ENCODE measurements around the gene CSRNP3.

DNA sequence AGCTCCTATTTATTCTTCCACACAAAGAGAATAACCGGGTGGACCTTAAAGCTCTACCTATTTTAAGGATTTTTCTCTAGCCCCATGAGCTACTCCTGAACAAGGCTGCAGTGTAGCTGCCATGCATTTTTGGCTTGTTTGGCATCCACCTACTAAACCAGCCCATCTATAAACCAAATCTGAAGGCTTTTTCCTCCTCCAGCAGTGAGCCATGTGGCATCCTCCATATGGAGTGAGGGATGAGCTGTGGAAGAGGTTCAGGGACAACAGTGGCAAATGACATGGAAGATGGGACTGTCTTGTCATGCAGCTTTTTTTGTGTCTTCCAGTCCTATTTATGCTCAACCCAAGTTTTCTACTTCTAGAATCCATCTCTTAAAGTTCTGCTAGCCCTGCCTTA, 224.3 kb downstream of the CSRNP3 start:
- TF ChIP-seq, protein P1, sequence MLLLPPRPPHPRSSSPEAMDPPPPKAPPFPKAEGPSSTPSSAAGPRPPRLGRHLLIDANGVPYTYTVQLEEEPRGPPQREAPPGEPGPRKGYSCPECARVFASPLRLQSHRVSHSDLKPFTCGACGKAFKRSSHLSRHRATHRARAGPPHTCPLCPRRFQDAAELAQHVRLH (tag by site-specific recombination; IDR thresholded peaks at IDR 0.05): no peak
- TF ChIP-seq, protein P2, sequence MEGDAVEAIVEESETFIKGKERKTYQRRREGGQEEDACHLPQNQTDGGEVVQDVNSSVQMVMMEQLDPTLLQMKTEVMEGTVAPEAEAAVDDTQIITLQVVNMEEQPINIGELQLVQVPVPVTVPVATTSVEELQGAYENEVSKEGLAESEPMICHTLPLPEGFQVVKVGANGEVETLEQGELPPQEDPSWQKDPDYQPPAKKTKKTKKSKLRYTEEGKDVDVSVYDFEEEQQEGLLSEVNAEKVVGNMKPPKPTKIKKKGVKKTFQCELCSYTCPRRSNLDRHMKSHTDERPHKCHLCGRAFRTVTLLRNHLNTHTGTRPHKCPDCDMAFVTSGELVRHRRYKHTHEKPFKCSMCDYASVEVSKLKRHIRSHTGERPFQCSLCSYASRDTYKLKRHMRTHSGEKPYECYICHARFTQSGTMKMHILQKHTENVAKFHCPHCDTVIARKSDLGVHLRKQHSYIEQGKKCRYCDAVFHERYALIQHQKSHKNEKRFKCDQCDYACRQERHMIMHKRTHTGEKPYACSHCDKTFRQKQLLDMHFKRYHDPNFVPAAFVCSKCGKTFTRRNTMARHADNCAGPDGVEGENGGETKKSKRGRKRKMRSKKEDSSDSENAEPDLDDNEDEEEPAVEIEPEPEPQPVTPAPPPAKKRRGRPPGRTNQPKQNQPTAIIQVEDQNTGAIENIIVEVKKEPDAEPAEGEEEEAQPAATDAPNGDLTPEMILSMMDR (tag by site-specific recombination; IDR thresholded peaks at IDR 0.05): no peak
